HCT116 (cell line): Measurements from ENCODE around the gene SERPINB12. TPM values are rescaled to one million over a fixed set of nuclear protein-coding genes. Genes with fewer than 3 reads are reported as not detected.

Experiments
- ATAC-seq: fragments of 200-7000 bp; cut with Tn5 transposase; 2 replicates; pipeline ENCODE4 v1.9.1; 2020; ENCODE audit warnings: mild to moderate bottlenecking, moderate library complexity
- BruUV-seq: library from RNA; stranded (reverse); fragments of 400-500 nt; replicated peaks from 2 replicates; lab custom pipeline; 2021; lab: Mats Ljungman, UMichigan
- CTCF ChIA-PET: fragments of 300-600 bp; sonication (Branson Sonifier 250); formaldehyde crosslinking; loops from one replicate; lab custom pipeline; 2021; ENCODE audit warnings: antibody characterized with exemption; lab: Charles Lee
- POLR2A ChIA-PET: fragments of 300-600, 350-600 bp; sonication (Branson Sonifier 250); formaldehyde crosslinking; loops from one replicate; lab custom pipeline; 2021; ENCODE audit warnings: antibody characterized with exemption; lab: Charles Lee
- RAD21 ChIA-PET, 2 experiments: fragments of 300-600 bp; sonication (Branson Sonifier 250); formaldehyde crosslinking; loops; one replicate each; lab custom pipeline; 2023; ENCODE audit warnings: low total read pairs in 2 of 2; ENCODE audit not compliant: uncharacterized antibody in 2 of 2, unreplicated experiment in 2 of 2, low non-redundant PET in 1 of 2; lab: Charles Lee
- DNase-seq: peaks from one replicate; pipeline ENCODE4 v3.0.0-alpha.2; 2010; ENCODE audit warnings: low read depth, low spot score
- H2AFZ ChIP-seq: fragments of 200-600 bp; shearing (Covaris generic), sonication (generic); 2 replicates; pipeline ENCODE4 v1.6.1; 2017; ENCODE audit warnings: low read depth, mixed run types, mixed read lengths, antibody characterized with exemption, low read length; ENCODE audit not compliant: poor library complexity, severe bottlenecking
- H3K27ac ChIP-seq: 2 replicates; pipeline ENCODE4 v1.5.1; 2012; ENCODE audit warnings: low read depth, low read length
- H3K27me3 ChIP-seq: fragments of 200-600 bp; sonication (generic); 2 replicates; pipeline ENCODE4 v1.6.1; 2016; ENCODE audit warnings: mixed run types, low read length, mixed read lengths; ENCODE audit not compliant: insufficient read depth
- H3K36me3 ChIP-seq, 2 experiments: fragments of 200-500 bp in 1 of 2; fragments of 200-600 bp in 1 of 2; sonication (Bioruptor generic) in 1 of 2; sonication (generic) in 1 of 2; 2 replicates each; pipeline versions ENCODE4 v1.5.1 to v1.6.1; 2014 to 2016; ENCODE audit warnings: low read length in 2 of 2, inconsistent platforms in 1 of 2, mixed read lengths in 1 of 2, mixed run types in 1 of 2; ENCODE audit not compliant: insufficient read depth in 2 of 2, control insufficient read depth in 1 of 2
- H3K4me1 ChIP-seq, 2 experiments: fragments of 200-600 bp in 1 of 2; sonication (generic) in 1 of 2; 2 replicates each; pipeline versions ENCODE4 v1.5.1 to v1.6.1; 2012 to 2017; ENCODE audit warnings: low read length in 2 of 2, inconsistent platforms in 1 of 2, mild to moderate bottlenecking in 1 of 2, mixed read lengths in 1 of 2, mixed run types in 1 of 2, moderate library complexity in 1 of 2; ENCODE audit not compliant: insufficient read depth in 2 of 2, control insufficient read depth in 1 of 2
- H3K4me2 ChIP-seq: fragments of 200-600 bp; sonication (generic); 2 replicates; pipeline ENCODE4 v1.6.1; 2017; ENCODE audit warnings: mixed run types, low read length, mixed read lengths
- H3K4me3 ChIP-seq, 2 experiments: fragments of 200-600 bp in 1 of 2; sonication (generic) in 1 of 2; replicated peaks in 1 of 2; 2 replicates each; pipeline ENCODE4 v1.5.1; 2011 to 2016; ENCODE audit warnings: low read length in 2 of 2, control low read depth in 1 of 2, low read depth in 1 of 2, mild to moderate bottlenecking in 1 of 2, mixed read lengths in 1 of 2, mixed run types in 1 of 2
- H3K79me2 ChIP-seq: fragments of 200-600 bp; sonication (generic); 2 replicates; pipeline ENCODE4 v1.6.1; 2017; ENCODE audit warnings: mild to moderate bottlenecking, mixed run types, low read length, moderate library complexity, mixed read lengths; ENCODE audit not compliant: insufficient read depth
- H3K9ac ChIP-seq: fragments of 200-600 bp; sonication (generic); 2 replicates; pipeline ENCODE4 v1.6.1; 2016; ENCODE audit warnings: low read length, mixed read lengths
- H3K9me2 ChIP-seq: fragments of 200-600 bp; sonication (generic), shearing (Covaris generic); 2 replicates; pipeline ENCODE4 v1.6.1; 2017; ENCODE audit warnings: mixed run types, mild to moderate bottlenecking, moderate library complexity; ENCODE audit not compliant: insufficient read depth
- H3K9me3 ChIP-seq, 2 experiments: fragments of 200-500 bp in 1 of 2; fragments of 200-600 bp in 1 of 2; sonication (Bioruptor generic) in 1 of 2; sonication (generic) in 1 of 2; 2 replicates each; pipeline ENCODE4 v1.6.1; 2014 to 2017; ENCODE audit warnings: low read length in 2 of 2, mixed read lengths in 2 of 2, inconsistent platforms in 1 of 2, low read depth in 1 of 2, mild to moderate bottlenecking in 1 of 2, mixed run types in 1 of 2, moderate library complexity in 1 of 2; ENCODE audit not compliant: control insufficient read depth in 1 of 2, insufficient read depth in 1 of 2
- H4K20me1 ChIP-seq: fragments of 200-600 bp; sonication (generic), shearing (Covaris generic); 2 replicates; pipeline ENCODE4 v1.6.1; 2017; ENCODE audit warnings: mixed run types, mild to moderate bottlenecking, moderate library complexity; ENCODE audit not compliant: insufficient read depth
- FOSL1 ChIP-seq: IDR thresholded peaks from 2 replicates; pipeline ENCODE4 v1.6.1; 2012; ENCODE audit warnings: low read depth
- JUND ChIP-seq: IDR thresholded peaks from 2 replicates; pipeline ENCODE4 v1.6.1; 2012
- MAX ChIP-seq: IDR thresholded peaks from 2 replicates; pipeline ENCODE4 v1.6.1; 2012
- POLR2AphosphoS5 ChIP-seq: IDR thresholded peaks from 2 replicates; pipeline ENCODE4 v1.6.1; 2011; ENCODE audit warnings: mild to moderate bottlenecking, low read depth, low read length, moderate library complexity
- SP1 ChIP-seq: IDR thresholded peaks from 2 replicates; pipeline ENCODE4 v1.6.1; 2012; ENCODE audit warnings: low read depth
- SRF ChIP-seq: IDR thresholded peaks from 2 replicates; pipeline ENCODE4 v1.6.1; 2012; ENCODE audit warnings: low read depth
- TCF7L2 ChIP-seq: IDR thresholded peaks from 2 replicates; pipeline ENCODE4 v1.7.0; 2011; ENCODE audit warnings: borderline replicate concordance, inconsistent platforms; ENCODE audit not compliant: insufficient read depth, insufficient read length; ENCODE audit errors: extremely low read depth
- YY1 ChIP-seq: IDR thresholded peaks from 2 replicates; pipeline ENCODE4 v1.6.1; 2011; ENCODE audit warnings: low read length, low read depth, moderate library complexity, mild to moderate bottlenecking; ENCODE audit not compliant: insufficient replicate concordance; ENCODE audit errors: extremely low read depth
- ZNF274 ChIP-seq: fragments of 200-500 bp; sonication (Bioruptor generic); IDR thresholded peaks from 2 replicates; pipeline ENCODE4 v1.6.1; 2014; ENCODE audit warnings: mild to moderate bottlenecking, low read depth, low read length, inconsistent platforms
- intact Hi-C: fragments of 100-400 bp; cut with micrococcal nuclease; formaldehyde crosslinking; loops from 2 replicates; pipeline ENCODE4 v1.10.0; 2022
- total RNA-seq: library from RNA; stranded (reverse); gene quantifications from one replicate; pipeline ENCODE4 v1.2.1, GENCODE V29; 2021; ENCODE audit not compliant: unreplicated experiment
- TF ChIP-seq, protein P1 (sequence below): IDR thresholded peaks from 2 replicates; pipeline ENCODE4 v1.6.1; 2012; ENCODE audit warnings: low read depth
- TF ChIP-seq, protein P2 (sequence below): IDR thresholded peaks from 2 replicates; pipeline ENCODE4 v1.6.1; 2011; ENCODE audit warnings: mild to moderate bottlenecking, low read length, moderate library complexity; ENCODE audit not compliant: insufficient replicate concordance; ENCODE audit errors: extremely low read depth

The SERPINB12 gene
- total RNA-seq, 1 experiment from 2014 or later, result not detected

DNA sequence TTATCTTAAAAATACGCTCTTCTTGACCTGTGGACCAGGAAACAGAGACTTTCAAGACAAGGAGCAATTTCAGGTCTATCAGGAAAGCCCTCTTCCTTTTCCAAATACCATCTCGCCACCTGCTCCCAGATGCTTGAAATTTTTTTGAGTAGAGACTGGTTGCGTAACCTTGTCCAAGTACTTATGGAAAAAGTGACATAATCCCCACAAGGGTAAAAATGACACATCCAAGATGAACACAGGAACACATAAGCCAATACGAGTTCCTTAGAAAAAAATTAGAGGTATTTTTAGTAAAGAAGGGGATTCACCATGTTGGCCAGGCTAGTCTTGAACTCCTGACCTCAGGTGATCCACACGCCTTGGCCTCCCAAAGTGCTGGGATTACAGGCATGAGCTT is 46.7 kb downstream of the SERPINB12 start:
- H3K27me3 ChIP-seq, result no peaks in the 10 kb centered on the region
- POLR2A ChIA-PET, result no interaction called here
- peaks cover 0 to 6% of the 10 kb centered on the region in 2 experiments; a peak in 1 of 4 replicates for H3K4me1 ChIP-seq
- no peaks in the 10 kb centered on the region for H3K9me2 ChIP-seq
- CTCF ChIA-PET, result no interaction called here
- no peak overlapping the region for H3K27ac ChIP-seq
- ATAC-seq, result no peak
- H3K4me2 ChIP-seq, result no peak overlapping the region
- no peak overlapping the region for H3K4me3 ChIP-seq
- H3K36me3 ChIP-seq, result no peaks in the 10 kb centered on the region
- DNase-seq, result no peak
- H3K79me2 ChIP-seq, result no peaks in the 10 kb centered on the region
- H4K20me1 ChIP-seq, result no peaks in the 10 kb centered on the region
- H3K9me3 ChIP-seq, result no peaks in the 10 kb centered on the region
- BruUV-seq, result no TSS peak
- TF ChIP-seq YY1 (no peak), SP1 (no peak), JUND (no peak), ZNF274 (no peak), POLR2AphosphoS5 (no peak), FOSL1 (no peak), MAX (no peak), TCF7L2 (no peak), SRF (no peak)
- TF ChIP-seq, protein P1, sequence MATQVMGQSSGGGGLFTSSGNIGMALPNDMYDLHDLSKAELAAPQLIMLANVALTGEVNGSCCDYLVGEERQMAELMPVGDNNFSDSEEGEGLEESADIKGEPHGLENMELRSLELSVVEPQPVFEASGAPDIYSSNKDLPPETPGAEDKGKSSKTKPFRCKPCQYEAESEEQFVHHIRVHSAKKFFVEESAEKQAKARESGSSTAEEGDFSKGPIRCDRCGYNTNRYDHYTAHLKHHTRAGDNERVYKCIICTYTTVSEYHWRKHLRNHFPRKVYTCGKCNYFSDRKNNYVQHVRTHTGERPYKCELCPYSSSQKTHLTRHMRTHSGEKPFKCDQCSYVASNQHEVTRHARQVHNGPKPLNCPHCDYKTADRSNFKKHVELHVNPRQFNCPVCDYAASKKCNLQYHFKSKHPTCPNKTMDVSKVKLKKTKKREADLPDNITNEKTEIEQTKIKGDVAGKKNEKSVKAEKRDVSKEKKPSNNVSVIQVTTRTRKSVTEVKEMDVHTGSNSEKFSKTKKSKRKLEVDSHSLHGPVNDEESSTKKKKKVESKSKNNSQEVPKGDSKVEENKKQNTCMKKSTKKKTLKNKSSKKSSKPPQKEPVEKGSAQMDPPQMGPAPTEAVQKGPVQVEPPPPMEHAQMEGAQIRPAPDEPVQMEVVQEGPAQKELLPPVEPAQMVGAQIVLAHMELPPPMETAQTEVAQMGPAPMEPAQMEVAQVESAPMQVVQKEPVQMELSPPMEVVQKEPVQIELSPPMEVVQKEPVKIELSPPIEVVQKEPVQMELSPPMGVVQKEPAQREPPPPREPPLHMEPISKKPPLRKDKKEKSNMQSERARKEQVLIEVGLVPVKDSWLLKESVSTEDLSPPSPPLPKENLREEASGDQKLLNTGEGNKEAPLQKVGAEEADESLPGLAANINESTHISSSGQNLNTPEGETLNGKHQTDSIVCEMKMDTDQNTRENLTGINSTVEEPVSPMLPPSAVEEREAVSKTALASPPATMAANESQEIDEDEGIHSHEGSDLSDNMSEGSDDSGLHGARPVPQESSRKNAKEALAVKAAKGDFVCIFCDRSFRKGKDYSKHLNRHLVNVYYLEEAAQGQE, result no peak
- TF ChIP-seq, protein P2, sequence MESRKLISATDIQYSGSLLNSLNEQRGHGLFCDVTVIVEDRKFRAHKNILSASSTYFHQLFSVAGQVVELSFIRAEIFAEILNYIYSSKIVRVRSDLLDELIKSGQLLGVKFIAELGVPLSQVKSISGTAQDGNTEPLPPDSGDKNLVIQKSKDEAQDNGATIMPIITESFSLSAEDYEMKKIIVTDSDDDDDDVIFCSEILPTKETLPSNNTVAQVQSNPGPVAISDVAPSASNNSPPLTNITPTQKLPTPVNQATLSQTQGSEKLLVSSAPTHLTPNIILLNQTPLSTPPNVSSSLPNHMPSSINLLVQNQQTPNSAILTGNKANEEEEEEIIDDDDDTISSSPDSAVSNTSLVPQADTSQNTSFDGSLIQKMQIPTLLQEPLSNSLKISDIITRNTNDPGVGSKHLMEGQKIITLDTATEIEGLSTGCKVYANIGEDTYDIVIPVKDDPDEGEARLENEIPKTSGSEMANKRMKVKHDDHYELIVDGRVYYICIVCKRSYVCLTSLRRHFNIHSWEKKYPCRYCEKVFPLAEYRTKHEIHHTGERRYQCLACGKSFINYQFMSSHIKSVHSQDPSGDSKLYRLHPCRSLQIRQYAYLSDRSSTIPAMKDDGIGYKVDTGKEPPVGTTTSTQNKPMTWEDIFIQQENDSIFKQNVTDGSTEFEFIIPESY, result no peak
- intact Hi-C loops, result no loop called here
- RAD21 ChIA-PET, result no interaction called here
- H3K9ac ChIP-seq, result no peak overlapping the region
- no peak overlapping the region for H2AFZ ChIP-seq
